Activated effector memory CD4-positive, alpha-beta T cell treated with Interleukin-2 at 50 U/mL for 16 hours (primary cell): ENCODE data around the gene OGFR.
A peak's percentile ranks its signal among the peaks of the same experiment; 100 is the strongest.

Experiments
- DNase-seq: peaks from one replicate; pipeline ENCODE4 v3.0.0-alpha.2; 2020

Gene OGFR, protein sequence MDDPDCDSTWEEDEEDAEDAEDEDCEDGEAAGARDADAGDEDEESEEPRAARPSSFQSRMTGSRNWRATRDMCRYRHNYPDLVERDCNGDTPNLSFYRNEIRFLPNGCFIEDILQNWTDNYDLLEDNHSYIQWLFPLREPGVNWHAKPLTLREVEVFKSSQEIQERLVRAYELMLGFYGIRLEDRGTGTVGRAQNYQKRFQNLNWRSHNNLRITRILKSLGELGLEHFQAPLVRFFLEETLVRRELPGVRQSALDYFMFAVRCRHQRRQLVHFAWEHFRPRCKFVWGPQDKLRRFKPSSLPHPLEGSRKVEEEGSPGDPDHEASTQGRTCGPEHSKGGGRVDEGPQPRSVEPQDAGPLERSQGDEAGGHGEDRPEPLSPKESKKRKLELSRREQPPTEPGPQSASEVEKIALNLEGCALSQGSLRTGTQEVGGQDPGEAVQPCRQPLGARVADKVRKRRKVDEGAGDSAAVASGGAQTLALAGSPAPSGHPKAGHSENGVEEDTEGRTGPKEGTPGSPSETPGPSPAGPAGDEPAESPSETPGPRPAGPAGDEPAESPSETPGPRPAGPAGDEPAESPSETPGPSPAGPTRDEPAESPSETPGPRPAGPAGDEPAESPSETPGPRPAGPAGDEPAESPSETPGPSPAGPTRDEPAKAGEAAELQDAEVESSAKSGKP

GRCh38 chr20:62804627-62805154, at the start of gene OGFR:
TSS of gene OGFR (plus strand) at chr20:62804835. CDS start at chr20:62804860, 25 bp downstream.
- DNase-seq: peak; percentile 60

DNA sequence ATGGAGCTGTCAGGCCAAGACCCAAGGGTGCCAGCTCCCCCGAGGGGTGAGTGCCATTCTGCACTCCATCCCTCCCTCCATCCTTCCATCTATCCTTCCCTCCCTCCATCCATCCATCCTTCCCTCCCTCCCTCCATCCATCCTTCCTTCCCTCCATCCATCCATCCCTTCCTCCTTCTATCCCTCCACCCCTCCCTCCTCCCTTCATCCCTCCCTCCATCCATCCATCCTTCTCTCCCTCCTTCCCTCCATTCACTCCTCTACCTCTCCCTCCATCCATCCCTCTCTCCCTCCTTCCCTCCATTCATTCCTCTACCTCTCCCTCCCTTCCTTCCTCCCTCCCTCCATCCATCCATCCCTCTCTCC, 49.7 kb upstream of the OGFR start:
- DNase-seq: no peak

- DNase-seq: no peak
These were observed 48.6 kb upstream of the OGFR start for GRCh38 chr20:62755817-62756724.

GRCh38 chr20:62758226-62758912, 46.3 kb upstream of the OGFR start:
- no peak for DNase-seq

GRCh38 chr20:62759981-62760431, 44.6 kb upstream of the OGFR start:
- no peak for DNase-seq

DNA sequence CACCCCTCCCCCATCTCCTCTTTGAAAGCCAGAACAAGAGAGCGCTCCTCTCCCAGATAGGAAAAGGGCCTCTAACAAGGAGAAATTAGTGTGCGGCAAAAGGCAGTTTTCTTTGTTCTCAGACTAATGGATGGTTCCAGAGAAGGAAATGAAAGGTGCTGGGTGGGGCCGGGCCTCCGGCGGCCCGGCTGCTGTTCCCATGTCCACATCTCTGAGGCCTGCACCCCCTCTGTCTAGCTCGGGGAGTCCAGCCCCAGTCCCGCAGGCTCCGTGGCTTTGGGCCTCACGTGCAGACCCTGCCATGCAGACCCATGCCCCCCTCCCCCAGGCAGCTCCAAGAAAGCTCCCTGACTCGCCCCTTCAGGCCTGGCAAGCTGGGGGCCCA, 44.2 kb upstream of the OGFR start:
- DNase-seq: no peak

DNA sequence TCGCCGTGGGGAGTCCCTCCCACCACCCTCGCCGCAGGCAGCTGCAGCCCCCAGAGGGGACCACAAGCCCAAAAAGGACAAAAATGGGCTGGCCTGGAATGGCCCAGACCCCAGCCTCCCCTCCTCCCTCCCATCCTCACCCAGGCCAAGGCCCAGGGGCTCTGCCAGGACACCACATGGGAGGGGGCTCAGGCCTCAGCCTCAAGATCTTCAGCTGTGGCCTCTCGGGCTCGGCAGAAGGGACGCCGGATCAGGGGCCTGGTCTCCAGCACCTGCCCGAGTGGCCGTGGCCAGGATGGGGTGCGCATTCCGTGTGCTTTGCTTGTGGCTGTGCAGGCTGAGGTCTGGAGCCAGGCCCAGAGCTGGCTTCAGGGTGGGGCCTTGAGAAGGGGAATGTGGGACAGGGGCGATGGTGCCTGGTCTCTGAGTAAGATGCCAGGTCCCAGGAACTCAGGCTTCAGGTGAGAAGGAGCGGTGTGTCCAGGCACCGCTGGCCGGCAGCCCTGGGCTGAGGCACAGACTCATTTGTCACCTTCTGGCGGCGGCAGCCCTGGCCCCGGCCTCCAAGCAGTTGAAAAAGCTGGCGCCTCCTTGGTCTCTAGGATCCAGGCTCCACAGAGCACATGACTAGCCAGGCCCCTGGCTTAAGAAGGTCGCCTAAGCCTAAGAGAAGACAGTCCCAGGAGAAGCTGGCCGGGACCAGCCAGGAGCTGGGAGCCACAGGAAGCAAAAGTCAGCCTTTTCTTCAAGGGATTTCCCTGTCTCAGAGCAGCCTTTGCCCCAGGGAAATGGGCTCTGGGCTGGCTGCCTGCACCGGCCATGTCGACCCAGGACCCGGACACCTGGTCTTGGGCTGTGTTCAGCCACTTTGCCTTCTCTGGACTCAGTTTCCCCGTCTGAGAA, 43.5 kb upstream of the OGFR start:
- DNase-seq: no peak

DNA sequence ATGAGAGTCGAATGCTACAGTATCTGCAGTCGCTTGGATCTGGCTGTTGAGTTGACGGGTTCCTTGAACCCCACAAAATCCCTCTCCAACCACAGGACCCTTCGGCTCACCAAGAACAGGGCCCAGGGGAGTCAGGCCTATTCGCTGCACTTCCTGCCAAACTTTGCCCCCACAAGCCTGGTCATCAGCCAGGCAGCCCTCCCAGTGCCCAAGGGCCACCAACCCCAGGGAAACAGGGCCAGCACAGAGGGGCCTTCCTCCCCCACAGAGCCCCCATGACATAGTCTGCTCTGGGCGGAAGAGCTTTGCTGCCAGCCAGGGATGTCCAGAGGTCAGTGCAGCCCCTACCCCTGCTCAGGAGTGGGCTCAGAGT, 42.9 kb upstream of the OGFR start:
- no peak for DNase-seq

DNA sequence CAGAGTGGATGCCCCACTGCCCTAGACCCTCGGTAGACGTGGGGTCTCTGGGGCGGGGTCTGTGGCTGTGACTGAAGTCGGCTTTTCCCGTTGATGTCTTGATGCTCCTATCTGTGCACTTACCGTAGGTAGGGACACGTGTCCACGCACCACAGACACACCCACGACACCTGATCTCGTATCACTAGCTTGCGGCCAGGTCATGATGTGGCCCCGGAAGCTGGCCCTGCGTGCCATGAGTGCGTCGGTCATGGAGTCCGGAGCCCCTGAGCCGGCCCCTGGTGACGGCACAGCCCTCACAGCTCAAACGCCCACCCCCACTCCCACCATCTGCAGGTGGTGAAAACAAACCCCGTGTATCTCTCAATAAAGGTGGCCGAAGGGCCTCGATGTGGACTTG, 42.3 kb upstream of the OGFR start:
- DNase-seq: no peak

- no peak for DNase-seq
These were observed 41.8 kb upstream of the OGFR start for GRCh38 chr20:62762801-62763368.

GRCh38 chr20:62763404-62763803, 41.2 kb upstream of the OGFR start:
- no peak for DNase-seq

DNA sequence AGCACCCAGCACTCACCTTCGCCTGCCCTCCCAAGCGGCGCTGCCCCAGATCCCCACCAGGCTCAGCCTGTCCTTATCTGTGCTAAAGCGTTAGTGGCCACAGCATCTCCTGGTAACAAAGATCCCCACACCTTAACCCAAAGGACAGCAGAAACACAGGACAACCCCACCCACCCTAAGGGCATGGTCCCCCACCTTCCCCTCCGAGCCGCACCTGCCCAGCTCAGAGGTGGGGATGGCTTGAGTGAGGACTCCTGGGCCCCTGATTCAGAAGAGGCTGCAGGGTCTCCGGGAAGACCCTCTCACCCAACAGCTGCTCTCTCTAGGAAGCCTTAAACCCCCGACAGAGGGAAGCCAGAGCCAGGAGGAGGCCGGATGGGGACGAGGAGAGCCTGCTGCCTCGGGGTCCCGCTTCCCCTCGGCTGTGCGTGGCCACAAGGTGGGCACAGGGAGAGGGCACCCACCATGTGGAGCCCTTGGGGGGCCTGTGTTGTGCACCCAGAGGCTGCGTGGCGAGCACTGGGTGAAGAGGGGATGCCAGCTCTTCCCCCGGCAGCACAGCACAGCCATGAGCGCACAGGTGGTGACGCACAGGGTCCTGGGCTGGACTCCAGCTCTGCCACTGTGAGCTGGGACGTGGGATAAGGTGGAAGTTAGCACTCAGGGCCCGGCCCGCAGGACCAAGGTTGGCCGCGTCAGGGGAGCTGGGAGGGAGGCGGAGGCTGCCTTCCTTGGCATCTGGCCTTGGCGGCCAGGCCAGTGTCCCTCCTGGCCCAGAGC, 40.3 kb upstream of the OGFR start:
- no peak for DNase-seq

GRCh38 chr20:62765021-62765420, 39.6 kb upstream of the OGFR start:
- DNase-seq: no peak

DNA sequence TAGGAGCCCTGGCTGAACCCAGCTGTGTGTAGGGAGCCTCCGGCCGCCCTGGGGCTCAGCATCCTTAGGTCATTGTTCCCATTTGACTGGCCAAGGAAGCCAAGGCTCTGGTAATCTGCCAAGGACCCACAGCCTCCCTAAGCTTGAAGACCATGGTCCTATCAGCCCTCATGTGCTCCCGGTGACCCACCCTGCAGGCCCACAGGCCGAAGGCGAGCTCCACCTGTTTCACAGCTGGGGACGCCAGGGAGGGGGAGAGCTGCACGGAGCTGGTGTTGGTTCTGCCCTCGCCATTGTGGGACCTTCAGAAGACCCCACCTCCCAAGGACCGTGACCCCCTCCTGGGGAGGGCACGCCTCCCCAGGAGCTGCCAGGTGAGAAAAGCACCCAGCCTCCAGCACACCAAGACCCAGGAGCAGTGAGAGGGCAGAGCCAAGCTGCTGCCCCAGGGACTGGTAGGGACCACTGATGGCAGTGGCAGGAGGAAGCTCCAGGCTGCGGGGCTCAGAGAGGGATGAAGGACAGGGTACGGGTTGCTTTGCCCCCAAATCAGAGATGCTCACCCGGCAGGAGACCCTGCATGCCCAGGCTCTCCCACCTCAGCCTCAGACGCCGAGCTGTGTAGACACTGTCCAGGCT, 39.1 kb upstream of the OGFR start:
- DNase-seq: no peak

GRCh38 chr20:62766071-62766450, 38.6 kb upstream of the OGFR start:
- DNase-seq: no peak

GRCh38 chr20:62766716-62767115, 37.9 kb upstream of the OGFR start:
- no peak for DNase-seq

- DNase-seq: no peak
These were observed 36.4 kb upstream of the OGFR start for GRCh38 chr20:62768234-62768546.

DNA sequence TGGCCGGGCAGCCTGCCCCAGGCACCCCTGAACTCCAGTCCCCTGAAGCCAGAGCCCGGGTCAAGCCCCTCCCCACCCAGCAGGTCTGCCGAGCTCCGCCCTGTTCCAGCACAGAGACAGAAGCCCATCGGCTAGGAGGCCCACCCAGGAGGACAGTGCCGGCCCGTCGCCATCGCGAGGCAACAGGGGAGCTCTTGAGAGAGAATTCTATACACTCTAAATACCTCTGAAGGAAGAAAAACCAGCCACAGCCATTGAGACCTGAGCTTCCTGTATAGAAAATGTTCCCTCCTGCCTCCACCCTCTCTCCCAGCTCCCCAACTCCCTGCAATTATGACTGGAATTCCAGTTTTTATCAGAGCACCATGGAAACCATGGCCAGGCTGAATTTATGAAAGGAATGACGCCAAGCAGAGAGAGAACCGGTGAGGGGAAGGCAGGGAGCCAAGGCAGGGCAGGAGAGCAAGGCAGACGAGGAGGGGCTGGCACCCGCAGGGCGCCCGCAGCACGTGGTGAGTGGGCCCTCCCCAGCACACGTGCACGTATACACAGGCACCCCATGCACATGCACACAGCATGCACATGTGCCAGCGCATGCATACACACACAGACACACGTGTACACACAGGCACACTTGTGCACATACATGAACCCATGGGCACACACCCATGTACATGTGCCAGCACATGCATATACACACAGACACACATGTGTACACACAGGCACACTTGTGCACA, 35.9 kb upstream of the OGFR start:
- DNase-seq: no peak

- DNase-seq: no peak
These were observed 35.1 kb upstream of the OGFR start for GRCh38 chr20:62769346-62770071.
